Measurements from ENCODE around the gene HOXB6.

The HOXB6 gene

DNA sequence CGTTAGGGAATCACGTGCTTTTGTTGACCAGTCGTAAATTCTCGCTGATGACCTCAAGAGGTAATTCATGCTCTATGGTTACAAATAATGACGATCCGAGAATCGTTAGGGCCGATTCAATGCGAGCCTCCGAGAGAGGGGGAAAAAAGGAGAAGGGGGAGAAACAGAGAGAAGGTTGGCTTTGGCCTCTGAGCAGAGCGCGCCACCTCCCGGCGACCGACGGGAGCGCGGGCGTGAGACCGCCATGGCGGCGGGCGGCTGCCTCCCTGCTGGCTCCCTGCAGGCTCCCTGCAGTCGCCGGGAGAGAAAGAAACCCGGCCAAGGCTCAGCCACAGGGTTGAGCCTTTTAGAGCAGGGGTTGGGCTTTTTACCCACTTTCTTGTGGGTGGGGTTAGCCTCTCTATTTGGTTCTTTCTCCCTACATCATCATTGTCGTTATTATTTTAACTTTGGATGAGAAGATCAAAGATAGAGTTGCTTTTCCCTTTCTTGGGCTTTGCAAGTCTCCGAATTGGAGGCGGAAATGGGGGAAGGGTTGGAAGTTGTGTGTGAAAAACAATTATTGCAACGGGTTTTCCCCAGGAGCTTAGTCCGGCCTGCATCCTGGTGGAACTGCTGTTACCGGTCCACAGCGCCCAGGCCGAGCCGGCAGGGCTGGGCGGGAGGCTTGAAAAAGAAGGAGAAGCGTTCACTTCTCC lies 10.8 kb downstream of the HOXB6 start:
- peak; percentile 81 for DNase-seq

DNA sequence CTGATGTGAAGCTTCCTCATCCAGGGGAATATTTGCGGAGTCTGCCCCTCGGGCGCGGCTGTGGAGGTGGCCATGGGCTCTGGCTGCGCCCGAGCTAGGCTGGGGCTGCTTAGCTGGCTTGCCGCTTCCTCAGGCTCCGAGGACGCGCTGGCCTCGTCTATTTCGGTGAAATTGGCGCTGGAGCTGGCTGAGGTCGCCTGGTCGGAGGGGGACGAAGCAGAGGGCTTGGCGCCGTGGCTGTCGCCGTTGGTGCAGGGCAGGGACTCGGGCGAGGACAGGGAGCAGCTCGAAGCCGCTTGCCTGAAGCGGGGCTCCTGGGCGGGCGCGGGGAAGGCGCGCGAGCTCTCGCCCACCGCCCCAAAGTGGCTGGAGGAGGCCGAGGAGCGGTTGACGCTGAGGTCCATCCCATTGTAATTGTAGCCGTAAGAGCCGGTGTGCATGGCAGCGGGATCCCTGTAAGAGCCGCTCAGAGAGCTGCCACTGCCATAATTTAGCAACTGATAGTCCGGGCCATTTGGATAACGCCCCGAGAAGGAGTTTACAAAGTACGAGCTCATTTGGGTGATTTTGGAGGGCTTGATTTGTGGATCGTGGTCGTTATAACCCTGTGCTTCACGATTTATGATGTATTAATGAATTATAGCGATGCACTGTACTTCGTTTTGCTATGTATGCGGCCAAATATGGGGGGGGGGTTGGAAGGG lies 11.5 kb downstream of the HOXB6 start, which contains the start of gene HOXB5:
Gene HOXB5, minus strand, starts transcription at position 654 of the 704 bp plus-strand sequence. Its CDS starts 97 bp downstream, at position 557.
- DNase-seq = no peak

DNA sequence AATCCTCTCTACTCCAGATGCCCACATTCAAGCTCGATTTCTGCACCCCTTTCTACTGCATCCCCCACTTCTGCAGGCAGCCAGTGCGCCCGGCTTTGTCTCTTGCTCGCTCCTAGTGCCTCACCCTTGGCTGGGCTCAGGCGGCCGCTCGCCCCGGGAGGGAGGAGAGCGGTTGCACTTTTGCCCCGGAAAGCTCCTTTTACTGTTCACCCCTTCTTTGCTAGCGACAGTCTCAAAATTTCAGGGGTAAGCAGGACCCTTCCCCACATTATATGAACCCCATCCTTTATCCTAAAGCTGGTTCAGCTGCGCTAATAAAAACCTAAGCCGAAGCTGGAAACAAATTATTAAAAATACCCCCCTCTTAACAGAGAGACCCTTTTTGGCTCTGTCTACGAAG lies 12.2 kb downstream of the HOXB6 start:
- DNase-seq = no peak

DNA sequence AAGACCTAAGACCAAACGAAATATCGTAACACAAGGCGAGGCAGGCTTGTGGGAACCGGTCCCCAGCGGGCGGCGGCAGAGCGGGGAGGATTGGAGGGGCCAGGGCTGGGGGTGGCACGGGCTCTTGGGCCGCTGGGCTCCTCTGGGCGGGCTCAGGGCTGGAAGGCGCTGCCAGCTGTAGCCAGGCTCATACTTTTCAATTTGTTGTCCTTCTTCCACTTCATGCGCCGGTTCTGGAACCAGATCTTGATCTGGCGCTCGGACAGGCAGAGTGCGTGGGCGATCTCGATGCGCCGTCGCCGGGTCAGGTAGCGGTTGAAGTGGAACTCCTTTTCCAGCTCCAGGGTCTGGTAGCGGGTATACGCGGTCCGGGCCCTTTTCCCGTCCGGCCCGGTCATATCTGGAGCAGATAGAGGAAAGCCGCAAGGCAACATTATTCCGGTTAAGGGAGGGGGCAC lies 12.7 kb downstream of the HOXB6 start:
- no peak for DNase-seq

DNA sequence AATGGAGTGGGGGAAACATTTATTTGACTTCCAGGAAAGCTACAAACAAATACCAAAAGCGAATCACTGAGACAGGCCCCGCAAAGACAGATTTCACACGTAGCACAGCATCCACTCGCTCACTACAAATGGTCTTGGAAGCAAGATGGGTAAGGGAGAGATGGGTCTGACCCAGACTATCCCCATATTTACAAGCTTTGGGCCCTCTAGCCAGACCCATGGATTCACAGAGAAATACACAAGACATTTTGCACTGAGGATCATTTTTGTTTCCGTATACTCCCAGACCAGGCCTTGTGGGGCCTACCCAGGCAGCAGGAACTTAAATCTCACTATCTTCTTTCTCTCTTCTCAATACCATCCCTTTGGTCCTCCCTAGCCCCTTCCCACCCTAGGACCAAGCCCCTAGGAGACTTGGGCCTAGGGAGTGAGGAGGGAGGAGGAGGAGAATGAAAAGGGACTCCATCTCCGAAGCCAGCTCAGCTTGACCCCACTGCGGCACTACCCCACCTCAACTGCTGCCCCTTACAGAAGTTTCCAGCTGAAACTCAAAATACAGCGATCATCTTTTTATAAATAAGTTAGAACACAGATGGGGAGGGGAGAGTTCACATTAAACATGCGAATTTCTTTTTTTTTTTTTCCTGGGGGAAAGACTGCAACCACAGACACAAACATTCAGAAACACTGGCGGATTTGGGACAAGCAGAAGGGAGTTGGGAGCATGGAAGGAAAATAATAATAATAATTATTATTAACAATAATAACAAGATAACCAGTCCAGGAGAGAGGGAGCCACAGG lies 13.3 kb downstream of the HOXB6 start:
- no peak for DNase-seq

DNA sequence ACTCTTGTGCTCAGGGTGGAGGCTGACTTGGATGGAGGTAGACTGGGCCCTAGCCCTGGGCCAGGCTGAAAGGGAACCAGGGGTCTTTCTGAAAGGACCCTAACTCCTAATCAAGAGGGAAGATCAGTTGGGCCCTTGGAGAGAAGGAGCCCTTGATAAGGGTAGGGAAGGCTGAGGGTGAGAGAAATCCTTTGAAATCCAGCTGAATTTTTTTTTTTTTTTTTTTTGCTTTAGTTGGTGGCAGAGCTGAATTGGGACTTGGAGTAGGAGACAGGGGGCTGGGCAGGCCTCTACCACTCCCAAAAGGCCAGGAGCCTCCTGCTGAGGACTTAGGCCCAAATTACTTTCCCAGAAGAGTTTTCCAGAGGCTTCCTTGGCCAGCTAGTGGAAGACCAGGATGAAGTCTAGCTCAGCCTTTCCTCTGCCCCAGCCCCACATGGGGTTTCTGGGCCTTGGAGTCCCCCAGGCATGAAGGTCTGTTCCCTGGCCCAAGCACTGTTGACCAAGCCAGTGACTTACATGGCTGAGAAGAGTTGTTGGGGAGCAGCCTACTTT lies 14.1 kb downstream of the HOXB6 start:
- DNase-seq = no peak

DNA sequence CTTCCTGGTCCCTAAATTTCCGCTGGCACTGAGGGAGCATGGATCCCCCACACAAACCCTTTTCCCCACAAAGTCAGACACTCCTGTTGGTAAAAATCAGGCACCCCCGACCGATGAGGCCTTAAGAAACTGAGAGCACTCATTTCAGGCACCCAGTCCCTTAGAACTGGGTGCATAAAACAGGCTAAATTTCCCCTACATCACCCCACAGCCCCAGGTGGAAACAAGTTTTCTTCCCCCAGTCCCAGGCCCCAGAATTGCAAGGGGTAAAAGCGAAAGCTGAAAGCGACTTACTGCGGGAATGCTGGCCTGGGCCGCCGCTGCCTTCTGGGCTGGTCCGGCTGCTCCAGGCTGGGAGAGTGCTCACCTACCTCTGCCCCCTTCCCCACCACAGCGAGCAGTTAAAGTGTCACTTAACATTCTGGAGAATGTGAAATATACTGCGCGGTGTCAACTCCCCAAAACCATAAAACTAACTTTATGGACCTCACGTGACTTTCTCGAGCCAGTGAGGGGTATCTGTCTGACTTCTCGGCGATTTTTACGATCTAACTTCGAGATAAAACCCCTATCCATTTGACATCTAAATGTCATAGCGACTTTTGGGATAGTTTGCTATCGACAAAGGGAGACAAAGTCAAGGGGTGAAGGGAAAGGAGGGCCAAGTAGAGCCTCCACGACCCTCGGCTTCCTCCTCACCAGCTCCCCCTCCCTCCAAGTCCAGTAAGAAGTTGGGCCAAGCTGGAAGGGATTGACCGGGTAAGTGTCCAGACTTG lies 14.8 kb downstream of the HOXB6 start, which contains the start of gene HOXB3:
Gene HOXB3, minus strand, starts transcription at position 411 of the 776 bp plus-strand sequence. CDS start 37,767 bp downstream, outside the sequence.
- DNase-seq = no peak

DNA sequence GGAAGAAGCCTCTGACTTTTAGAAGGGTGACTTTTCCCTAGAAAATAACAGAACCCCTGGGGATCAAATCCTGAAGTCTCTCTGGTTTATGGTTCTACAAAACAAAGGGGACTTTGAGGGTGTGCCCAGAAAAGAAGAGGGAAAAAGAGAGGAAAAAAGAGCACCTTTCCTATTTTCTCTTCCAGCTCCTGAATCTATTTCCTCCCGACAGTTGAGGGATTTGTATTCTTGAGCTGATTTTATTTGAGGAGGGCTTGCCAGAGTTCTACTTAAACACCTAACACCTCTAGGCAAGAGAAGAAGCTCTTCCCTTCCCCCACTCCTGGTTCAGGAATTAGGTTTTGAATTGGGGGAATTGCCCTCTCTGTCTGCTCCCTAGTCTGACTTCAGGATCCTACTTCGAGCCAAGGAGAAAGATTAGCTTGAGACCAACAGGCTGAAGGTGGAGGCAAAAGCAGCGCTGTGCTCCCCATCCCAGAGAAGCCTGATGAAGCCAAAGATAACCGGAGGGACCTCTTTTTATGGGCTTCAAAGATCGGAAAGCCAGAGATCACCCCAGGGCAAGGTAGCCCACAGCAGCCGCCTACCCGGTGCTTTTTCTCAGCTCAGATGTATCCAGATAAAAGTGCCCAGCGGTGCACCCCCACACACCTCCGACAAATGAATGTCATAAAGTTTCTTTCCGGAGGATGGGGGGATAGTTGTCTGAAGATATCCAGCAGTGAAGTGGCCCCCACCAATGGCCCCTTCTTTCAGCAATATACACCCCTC lies 15.5 kb downstream of the HOXB6 start:
- DNase-seq = no peak

DNA sequence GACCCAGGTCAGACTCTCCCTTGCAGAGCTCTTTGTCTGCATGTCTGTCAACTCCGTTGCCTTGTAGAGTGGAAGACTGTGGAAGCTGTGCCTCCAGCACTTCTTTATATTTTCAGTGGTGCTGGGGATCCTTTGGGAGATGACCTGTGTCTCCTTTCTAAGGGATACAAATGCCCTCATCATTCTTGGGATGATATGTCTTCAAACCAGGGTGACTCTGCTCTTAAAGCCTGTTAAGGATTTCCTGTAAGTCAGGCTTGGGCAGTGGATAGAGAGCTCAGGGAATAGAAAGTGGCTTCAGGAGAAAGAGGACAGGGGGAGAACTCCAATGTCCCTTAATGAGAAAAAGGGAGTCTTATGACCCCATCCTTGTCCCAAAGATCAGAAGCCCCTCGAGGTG lies 16.3 kb downstream of the HOXB6 start:
- DNase-seq = no peak

DNA sequence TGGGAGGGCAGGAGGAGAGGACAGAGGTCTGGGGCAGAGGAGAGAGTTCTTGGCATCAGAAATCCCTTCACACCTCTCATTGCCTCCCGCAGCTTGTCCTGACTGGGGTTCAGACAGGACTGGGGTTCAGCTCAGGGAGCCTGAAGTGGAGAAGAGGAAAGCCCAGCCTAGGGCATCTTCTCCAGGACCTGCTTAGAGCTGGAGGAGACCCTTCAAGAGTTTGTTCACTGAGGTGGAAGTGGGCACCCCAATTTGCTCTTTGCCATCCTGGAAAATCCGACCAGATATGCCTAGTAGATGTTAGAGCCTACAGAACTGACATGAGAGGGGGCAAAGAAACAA lies 16.7 kb downstream of the HOXB6 start:
- DNase-seq = no peak

DNA sequence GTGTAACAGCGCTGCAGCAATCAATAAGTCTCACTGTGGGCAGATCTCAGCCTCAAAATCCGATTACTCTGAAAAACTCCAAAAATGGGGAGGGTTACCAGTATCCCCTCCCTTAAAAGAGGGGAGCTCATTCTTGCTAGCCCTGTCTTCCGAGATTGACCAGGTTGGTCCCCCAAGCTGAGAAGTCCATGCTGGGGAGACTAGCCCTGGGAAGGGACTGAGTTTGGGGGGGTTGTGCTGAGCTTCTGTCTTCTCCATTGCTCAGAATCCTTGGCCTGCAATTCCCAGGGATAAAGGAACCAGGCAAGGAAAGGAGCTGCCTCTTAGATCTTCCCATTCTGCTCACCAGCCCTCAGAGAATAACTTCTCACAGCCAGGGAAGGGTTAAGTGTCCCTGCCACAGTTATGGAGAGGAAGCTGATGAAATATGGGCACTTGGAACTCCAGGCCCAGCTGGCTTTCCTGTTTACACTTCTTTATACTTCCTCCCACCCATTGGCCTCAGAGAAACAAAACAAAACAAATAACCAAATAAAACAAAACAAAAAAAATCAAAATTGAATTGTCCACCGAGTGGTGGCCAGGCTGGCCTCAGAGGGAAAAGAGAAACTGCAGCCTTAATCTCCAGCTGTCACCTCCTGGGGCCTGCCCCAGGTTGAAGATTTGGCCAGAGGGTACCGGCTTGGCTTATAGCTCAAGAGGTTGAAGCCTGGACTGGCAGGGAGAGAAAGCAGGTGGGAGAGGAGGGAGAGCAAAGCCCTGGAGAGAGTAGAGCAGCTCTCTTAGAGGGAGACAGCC lies 17.3 kb downstream of the HOXB6 start:
- DNase-seq = no peak

DNA sequence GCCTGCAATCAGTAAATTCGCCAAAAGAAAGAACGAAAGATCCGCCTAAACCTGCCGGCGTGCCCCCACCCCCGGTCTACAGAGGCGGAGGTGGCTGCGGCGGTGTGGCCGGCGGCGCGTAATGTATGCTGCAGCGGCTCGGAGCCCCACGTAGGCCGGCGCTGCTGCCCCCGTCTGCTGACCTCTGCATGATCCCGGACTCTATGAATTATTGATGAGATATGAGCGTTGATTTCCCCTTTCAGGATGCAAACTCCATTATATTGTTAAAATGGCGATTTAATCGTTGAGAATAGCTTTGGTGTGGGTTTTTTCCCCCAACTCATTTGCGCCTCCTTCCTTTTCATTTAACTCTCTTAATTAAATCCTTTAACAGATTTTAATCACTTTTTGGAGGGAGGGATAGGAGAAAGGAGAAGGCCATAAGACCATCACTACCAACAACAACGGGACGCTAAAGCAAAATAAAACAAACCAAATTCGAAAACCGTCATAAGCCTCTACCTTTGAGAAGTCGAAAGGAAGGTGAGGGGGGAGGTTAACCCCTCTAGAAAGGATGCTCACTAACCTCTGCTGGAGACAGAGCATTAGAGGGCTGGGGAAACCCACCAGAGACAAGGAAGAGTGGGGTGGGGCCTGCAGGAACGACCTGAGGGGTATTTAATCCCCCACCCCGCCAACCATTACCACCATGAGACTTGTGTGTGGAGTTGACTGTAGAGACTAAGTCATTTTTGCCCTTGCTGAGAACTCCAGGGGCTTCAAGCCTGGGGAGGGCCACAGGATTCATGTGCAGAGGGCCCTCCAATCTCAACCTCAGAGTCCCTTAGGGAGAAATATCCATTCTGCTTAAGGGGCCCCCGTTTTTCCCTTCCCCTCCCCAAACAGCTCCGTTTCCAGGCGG lies 18.2 kb downstream of the HOXB6 start:
- DNase-seq = no peak

DNA sequence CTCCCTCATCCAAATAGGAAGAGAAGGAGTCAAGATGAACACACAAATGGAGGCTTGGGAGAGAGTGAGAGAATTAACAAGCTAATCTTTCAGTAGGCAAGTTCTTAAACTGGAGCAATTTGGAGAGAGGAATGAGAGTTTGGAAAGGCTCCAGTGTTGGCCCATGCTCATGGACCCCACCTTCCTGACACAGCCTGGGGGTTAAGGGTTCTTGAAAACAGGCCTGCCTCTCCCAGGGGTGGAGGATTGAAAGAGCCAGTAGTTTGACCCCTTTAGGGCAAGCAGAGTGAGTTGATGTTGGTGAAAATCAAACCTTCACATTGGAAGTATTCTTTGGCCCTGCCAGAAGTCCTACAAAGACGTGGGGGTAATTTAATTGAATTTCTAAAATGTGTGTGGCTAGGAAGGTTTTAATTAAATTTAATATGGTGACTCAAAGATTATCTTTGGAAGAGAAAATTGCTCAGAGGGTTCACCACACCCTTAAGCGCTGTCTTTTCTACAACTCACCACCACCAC lies 20.5 kb downstream of the HOXB6 start:
- DNase-seq = no peak

DNA sequence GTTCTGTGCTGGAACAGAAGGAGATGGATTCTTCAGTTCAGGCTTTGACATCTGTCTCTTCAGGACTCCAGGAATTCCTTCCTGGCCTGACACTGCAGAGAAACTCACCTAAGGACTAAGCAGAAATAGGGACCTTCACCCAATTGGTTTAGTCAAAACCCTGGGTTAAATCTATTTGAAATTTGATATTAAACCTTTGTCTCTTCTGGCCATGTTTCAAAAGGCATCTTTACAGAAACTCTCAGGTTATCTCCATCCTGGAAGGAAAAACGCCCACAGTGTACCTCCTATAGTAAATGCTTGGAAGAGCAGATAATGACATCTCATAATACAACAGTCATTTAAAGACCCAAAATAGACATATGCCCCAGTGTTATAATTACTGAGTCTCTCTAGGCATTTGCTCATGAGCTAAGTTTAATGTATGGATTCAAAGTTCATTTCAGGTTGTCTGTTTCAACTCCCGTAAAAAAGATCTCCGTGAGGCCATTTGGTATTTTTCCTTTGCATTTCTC lies 21.0 kb downstream of the HOXB6 start:
- no peak for DNase-seq

DNA sequence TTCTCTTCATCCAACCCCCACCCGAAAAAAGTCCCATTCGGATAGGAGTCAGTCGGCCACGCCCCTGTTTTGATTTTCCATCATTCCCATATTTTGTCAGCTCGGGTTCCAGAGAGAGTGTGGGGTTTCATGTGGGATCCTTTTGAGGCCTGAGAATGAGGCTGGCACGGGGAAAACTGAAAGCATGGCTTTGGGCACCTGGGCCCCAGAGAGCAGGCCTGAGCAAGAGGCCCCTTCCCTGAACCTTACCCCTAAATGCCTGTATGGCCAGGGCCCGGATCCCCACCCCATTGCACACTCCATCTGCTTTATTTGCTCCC lies 22.1 kb downstream of the HOXB6 start:
- DNase-seq = no peak

DNA sequence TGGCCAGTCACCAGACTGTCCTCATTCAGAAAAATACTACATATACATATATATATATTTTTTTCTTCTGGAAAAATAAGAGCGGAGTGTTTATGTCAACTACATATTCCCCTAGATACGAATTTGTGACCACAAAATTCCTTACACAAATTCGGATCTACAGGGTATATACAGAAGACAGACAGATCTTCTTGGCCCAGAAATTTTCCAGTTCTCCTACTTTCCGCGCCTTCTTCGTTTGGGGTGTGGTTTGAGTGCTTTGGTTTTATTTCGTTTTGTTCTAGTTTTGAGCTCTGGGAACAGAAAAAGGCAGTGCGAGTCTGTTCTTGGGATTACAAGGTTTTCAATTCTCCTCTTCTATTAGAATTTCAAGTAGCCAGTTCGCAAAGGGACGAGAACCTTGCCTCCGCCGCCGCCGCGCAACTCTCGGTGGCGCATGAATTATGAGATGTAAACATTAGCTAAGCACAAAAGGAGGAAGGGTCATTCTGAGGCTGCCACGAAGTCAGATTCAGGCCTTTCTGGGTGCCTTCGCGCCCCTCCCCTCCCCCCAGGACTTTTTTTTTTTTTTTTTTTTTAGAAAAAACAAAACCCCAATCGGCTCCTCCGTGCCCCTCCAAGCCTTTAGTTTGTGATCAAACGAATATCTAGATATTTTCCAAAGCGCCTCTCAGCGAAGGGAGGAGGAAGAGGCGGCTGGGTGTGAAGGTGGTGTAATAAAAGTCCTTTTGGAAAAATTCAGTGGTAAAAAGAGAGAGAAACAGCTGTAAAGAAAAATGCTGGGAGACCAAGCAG lies 24.8 kb downstream of the HOXB6 start:
- DNase-seq = no peak

DNA sequence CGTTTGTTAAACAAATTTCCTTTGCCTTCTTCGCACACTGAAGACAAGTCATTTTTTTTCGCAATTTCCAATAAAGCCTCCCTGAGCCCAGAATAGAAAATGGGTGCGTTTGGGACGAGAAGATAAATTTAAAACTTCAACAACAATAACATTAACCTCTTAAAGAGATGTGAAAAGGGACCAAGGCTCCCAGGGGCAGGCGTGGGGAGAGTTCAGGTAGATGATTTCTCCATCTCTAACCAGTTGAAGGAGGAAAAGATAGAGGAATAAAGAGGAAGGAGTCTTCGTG lies 25.4 kb downstream of the HOXB6 start:
- DNase-seq = no peak

DNA sequence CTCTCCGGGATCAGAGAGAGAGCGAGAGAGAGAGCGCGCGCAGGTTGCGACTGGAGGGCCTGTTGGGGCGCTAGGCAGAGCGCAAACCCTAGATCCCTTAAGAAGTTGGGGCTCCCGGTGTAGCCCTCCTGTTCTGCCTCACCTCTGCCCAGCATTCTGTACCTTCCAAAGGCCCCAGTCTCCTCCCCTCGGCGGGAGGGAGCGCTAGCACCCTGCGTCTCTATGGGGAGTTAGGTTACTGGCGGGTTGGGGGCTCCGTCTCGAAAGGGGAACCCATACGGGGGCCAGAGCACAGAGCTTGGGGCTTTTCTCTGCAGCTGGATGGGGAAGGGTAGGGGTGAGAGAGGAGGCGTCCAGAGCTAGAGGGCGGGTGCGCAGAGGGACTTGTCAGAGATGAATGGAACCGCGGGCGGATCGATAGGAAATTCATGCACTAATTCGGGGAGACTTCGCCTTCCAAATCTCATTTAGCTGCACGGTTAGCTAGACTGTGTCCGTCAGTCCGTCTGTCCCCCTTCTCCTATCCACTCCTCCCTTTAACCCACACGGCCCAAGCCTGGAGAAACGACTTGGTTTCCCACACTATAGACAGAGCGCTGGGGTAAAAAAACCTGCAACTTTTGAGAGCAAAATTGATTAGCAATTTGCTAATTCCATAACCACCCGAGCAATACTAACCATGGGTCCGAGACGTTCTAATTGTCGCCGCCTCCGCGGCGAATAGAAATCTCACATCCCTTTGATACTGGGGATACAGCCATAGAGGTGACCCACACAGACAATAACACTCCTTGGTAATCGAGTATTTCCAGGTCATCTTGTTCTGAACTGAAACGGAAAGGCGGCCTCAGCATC lies 25.9 kb downstream of the HOXB6 start:
- DNase-seq = no peak

All from CD4-positive, alpha-beta T cell treated with Interleukin-17A for 1 hour (primary cell).